GM12873 (cell line): ENCODE results near the gene METTL4.

Source experiments
- TF ChIP-seq, protein P1 (sequence below): IDR thresholded peaks from 2 replicates; pipeline ENCODE4 v1.5.1; 2012; ENCODE audit warnings: low read depth, mild to moderate bottlenecking, moderate library complexity, low read length, control low read depth; ENCODE audit not compliant: insufficient read depth; ENCODE audit errors: missing control alignments

Gene METTL4, protein sequence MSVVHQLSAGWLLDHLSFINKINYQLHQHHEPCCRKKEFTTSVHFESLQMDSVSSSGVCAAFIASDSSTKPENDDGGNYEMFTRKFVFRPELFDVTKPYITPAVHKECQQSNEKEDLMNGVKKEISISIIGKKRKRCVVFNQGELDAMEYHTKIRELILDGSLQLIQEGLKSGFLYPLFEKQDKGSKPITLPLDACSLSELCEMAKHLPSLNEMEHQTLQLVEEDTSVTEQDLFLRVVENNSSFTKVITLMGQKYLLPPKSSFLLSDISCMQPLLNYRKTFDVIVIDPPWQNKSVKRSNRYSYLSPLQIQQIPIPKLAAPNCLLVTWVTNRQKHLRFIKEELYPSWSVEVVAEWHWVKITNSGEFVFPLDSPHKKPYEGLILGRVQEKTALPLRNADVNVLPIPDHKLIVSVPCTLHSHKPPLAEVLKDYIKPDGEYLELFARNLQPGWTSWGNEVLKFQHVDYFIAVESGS

DNA sequence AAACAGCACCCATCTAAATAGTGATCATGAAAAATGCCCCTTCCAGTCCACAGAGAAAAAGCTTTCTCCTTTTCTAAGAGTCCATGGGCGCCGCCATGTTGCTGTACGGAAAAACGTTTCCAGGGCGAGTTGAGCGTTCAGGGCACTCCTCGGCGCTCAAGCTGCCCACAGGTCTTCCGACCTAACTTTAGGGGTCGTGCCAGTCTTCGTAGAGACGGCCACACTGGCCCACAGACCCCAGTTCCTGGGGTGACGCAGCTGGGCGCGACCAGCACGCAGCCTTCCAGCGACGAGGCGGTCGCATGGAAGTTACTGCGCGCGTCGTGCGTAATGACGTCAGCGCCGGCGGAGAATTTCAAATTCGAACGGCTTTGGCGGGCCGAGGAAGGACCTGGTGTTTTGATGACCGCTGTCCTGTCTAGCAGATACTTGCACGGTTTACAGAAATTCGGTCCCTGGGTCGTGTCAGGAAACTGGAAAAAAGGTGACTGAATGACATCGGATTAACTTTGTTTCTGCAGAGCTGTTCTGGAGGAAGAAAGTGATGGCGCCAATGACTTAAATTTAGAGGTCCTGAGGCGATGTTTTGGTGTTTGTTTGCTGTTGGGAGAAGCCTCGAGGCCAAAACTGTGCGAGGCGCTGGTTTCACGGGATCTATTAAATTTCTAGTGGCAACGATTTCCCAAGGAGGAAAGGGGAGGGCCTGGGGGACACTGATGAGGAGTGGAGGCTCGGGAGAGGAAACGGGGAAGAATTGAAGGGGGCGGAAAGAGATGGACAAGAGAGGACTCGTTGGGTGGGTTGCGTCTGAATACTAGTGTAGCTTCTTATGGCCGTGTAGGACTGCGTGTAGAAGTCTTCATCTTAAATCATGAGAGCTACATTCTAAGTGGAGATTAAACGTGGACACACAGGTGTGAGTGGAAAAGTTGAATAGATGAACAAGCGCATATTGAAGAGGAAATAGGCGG, at the start of gene METTL4, which contains the start of gene NDC80:
Gene METTL4, minus strand, starts transcription at position 306 of the 971 bp plus-strand sequence. CDS start 4,289 bp downstream, outside the sequence.
Gene NDC80, plus strand, starts transcription at position 358 of the 971 bp plus-strand sequence. CDS start 1,429 bp downstream, outside the sequence.
- TF ChIP-seq, protein P1, sequence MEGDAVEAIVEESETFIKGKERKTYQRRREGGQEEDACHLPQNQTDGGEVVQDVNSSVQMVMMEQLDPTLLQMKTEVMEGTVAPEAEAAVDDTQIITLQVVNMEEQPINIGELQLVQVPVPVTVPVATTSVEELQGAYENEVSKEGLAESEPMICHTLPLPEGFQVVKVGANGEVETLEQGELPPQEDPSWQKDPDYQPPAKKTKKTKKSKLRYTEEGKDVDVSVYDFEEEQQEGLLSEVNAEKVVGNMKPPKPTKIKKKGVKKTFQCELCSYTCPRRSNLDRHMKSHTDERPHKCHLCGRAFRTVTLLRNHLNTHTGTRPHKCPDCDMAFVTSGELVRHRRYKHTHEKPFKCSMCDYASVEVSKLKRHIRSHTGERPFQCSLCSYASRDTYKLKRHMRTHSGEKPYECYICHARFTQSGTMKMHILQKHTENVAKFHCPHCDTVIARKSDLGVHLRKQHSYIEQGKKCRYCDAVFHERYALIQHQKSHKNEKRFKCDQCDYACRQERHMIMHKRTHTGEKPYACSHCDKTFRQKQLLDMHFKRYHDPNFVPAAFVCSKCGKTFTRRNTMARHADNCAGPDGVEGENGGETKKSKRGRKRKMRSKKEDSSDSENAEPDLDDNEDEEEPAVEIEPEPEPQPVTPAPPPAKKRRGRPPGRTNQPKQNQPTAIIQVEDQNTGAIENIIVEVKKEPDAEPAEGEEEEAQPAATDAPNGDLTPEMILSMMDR = no peak

DNA sequence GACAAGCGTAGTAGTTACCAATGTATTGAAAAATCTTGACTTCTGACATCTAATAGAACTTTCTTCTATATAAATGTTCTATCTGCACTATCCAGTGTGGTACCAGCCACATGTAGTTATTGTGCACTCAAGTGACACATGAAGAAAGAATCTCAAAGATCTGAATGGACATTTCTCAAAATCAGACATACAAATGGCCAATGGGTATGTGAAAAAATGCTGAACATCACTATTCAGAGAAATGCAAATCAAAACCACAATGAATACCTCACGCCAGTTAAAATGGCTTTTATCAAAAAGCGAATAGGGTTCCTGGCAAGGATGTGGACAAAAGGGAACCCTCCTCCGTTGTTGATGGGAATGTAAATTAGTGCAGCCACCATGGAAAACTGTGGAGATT, 46.7 kb upstream of the METTL4 start:
- TF ChIP-seq, protein P1 = no peak

DNA sequence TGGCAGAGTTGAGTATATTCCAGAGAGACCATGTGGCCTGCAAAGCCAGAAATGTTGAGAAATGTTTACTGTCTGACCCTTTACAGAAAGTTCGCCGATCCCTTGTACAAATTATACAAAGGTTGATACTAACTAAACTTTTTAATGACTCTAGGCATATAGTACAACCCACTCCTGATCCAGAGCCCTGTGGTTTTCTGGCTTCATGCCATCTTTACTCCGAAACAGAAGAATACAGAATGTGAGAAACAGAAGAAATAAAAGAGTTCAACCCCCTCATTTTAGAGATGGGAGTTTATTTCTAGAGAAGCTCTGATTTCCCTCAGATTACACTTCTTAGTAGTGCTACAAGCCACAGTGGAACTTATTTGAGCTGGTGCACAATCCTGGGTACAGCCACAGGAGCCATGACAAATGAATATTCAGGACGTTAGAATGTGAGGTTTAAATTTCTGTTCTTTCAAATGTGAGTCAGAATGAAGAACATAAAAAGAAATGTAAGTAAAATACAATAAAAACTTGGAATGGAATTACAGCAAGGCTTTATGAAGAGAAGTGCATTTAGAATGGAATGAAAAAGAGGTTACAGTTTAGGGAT, 46.2 kb upstream of the METTL4 start:
- TF ChIP-seq, protein P1 = no peak

DNA sequence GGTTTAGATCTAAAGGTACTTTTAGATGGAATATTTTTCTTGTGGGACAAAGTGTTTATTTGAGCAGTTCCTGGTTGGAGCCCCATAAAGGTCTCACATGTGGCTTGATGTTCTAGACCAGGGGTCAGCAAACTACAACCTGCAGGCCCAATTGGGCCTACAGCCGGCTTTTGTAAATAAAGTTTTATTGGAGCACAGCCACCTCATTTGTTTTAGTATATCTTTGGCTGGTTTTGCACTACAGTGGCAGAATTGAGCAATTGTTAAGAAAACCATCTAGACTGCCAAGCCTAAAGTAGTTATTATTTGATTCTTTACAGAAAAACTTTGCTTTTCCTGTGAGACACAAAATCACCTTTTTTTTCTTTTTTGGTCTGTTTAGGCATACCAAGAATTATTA, 41.7 kb upstream of the METTL4 start:
- TF ChIP-seq, protein P1 = no peak

DNA sequence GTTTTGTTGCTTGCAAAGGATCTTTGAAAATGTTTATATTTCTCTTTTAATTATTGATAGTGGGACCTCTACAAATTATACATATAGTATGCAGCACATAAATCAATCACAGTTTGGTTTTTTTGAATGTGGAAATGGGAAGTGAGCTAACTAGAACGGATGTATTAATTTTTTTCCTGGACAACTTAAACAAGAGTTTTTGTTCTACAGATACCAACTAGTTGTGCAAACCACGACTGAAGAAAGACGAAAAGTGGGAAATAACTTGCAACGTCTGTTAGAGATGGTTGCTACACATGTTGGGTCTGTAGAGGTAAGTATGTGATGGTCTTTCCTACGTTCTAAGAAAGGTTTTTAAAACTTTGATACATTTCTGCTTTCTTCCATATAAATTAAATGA, 39.2 kb upstream of the METTL4 start:
- TF ChIP-seq, protein P1 = no peak

DNA sequence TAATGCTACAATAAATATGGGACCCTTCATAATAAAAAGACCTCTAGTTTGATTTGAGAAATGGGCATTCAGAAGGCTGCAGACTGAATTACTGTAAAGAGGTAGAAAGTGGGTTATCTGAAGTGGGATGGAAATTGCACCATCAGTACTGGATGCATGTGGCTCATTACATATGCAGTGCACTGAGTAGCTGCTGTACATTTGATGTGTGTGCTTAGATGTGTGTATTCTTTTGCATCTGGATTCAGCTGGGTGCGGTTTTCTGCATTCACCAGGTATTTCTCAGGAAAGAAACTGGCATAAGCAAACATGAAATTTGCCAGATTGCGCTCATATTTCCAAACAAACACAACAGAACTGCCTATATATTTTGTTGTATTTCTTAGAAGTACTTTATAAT, 38.3 kb upstream of the METTL4 start:
- TF ChIP-seq, protein P1 = no peak
